ENCODE measurements around the gene RAD51B.

GRCh38 chr14:68612049-68612448, 792.5 kb downstream of the RAD51B start:
- TF ChIP-seq POLR2AphosphoS5 (IDR thresholded peaks at IDR 0.05; ENCODE audit: borderline replicate concordance, low read depth, low read length) (no peak), EZH2 (IDR thresholded peaks at IDR 0.05) (no peak)
